ENCODE results near the gene GRIA3. TPM values are rescaled to one million over a fixed set of nuclear protein-coding genes. Genes with fewer than 3 reads are reported as not detected.

GRIA3 gene
- total RNA-seq, 1 donor from 2014 or later: 18.6 TPM

GRCh38 chrX:123487669-123488068 lies 303.6 kb downstream of the GRIA3 start:
- no peaks in the 10 kb centered on the region for H3K36me3 Mint-ChIP-seq (ENCODE audit: low read depth, unreplicated experiment)
- H3K4me1 ChIP-seq (ENCODE audit: insufficient read depth, low read length): peaks cover 6% of the 10 kb centered on the region
- no peak overlapping the region for H3K4me3 ChIP-seq (ENCODE audit: insufficient read depth, low read depth, low read length)
- no peaks in the 10 kb centered on the region for H3K9me3 Mint-ChIP-seq (ENCODE audit: unreplicated experiment)
- H3K27me3 Mint-ChIP-seq (ENCODE audit: low read depth, unreplicated experiment): no peaks in the 10 kb centered on the region
- H3K79me2 ChIP-seq (ENCODE audit: insufficient read depth, low read length): no peaks in the 10 kb centered on the region
- no peaks in the 10 kb centered on the region for H3K27me3 ChIP-seq (ENCODE audit: insufficient read depth, low read length)
- H3K4me2 ChIP-seq (ENCODE audit: low read length): no peak overlapping the region
- H3K9me3 ChIP-seq (ENCODE audit: insufficient read depth, low read depth, low read length): no peaks in the 10 kb centered on the region
- peak; percentile 53 for DNase-seq (ENCODE audit: low read depth)
- H3K27ac Mint-ChIP-seq (ENCODE audit: unreplicated experiment): no peak overlapping the region
- H3K4me1 Mint-ChIP-seq (ENCODE audit: low read depth, unreplicated experiment): peaks cover 18% of the 10 kb centered on the region
- no peak overlapping the region for H3K9ac ChIP-seq (ENCODE audit: low read length)
- no peaks in the 10 kb centered on the region for H3K36me3 ChIP-seq (ENCODE audit: insufficient read depth, low read length)
- H3K4me3 Mint-ChIP-seq (ENCODE audit: unreplicated experiment): no peak overlapping the region
- no peak for FAIRE-seq
- no peaks in the 10 kb centered on the region for H4K20me1 ChIP-seq (ENCODE audit: insufficient read depth, low read length)
- H3K27ac ChIP-seq (ENCODE audit: low read depth, low read length): no peak overlapping the region
- TF ChIP-seq CTCF (IDR thresholded peaks at IDR 0.05; ENCODE audit: insufficient read depth, low read depth, low read length): no peak
- no peak for TF ChIP-seq EZH2 (IDR thresholded peaks at IDR 0.05; ENCODE audit: insufficient read depth, low read length)
- no peak overlapping the region for H2AFZ ChIP-seq (ENCODE audit: low read depth, low read length)

- H3K4me1 Mint-ChIP-seq (ENCODE audit: low read depth, unreplicated experiment): peaks cover 18% of the 10 kb centered on the region
- no peak overlapping the region for H3K27ac ChIP-seq (ENCODE audit: low read depth, low read length)
- no peaks in the 10 kb centered on the region for H3K9me3 ChIP-seq (ENCODE audit: insufficient read depth, low read depth, low read length)
- no peak overlapping the region for H3K4me3 Mint-ChIP-seq (ENCODE audit: unreplicated experiment)
- no peaks in the 10 kb centered on the region for H3K79me2 ChIP-seq (ENCODE audit: insufficient read depth, low read length)
- DNase-seq (ENCODE audit: low read depth) (no peak), FAIRE-seq (peak; percentile 67)
- H3K4me1 ChIP-seq (ENCODE audit: insufficient read depth, low read length): peaks cover 6% of the 10 kb centered on the region
- H3K27me3 Mint-ChIP-seq (ENCODE audit: low read depth, unreplicated experiment): no peaks in the 10 kb centered on the region
- H3K9ac ChIP-seq (ENCODE audit: low read length): no peak overlapping the region
- H3K4me2 ChIP-seq (ENCODE audit: low read length): no peak overlapping the region
- H3K27me3 ChIP-seq (ENCODE audit: insufficient read depth, low read length): no peaks in the 10 kb centered on the region
- H3K36me3 Mint-ChIP-seq (ENCODE audit: low read depth, unreplicated experiment): no peaks in the 10 kb centered on the region
- H3K36me3 ChIP-seq (ENCODE audit: insufficient read depth, low read length): no peaks in the 10 kb centered on the region
- no peak overlapping the region for H3K27ac Mint-ChIP-seq (ENCODE audit: unreplicated experiment)
- no peaks in the 10 kb centered on the region for H3K9me3 Mint-ChIP-seq (ENCODE audit: unreplicated experiment)
- TF ChIP-seq EZH2 (IDR thresholded peaks at IDR 0.05; ENCODE audit: insufficient read depth, low read length): no peak
- TF ChIP-seq CTCF (IDR thresholded peaks at IDR 0.05; ENCODE audit: insufficient read depth, low read depth, low read length): no peak
- no peak overlapping the region for H3K4me3 ChIP-seq (ENCODE audit: insufficient read depth, low read depth, low read length)
- H2AFZ ChIP-seq (ENCODE audit: low read depth, low read length): no peak overlapping the region
- H4K20me1 ChIP-seq (ENCODE audit: insufficient read depth, low read length): no peaks in the 10 kb centered on the region
Measured at GRCh38 chrX:123489011-123489410, 304.9 kb downstream of the GRIA3 start.

DNA sequence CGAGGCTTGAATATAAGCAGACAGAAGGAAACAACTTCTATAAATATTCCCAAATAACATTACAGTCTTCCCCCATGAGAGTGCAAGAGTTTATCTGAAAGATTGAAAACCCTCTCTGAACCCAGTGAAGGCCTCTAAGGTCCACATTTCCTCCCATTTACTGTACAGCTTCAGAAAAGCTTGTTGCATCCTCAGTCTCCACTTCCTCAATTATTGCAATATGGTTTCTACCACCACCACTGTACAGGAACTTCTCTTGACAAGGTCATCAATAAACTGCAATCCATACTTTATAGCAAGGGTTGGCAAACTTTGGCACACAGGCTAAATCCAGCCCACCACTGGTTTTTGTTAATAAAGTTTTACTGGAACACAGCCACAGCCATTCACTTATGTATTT lies 309.8 kb downstream of the GRIA3 start:
- H3K9me3 Mint-ChIP-seq (ENCODE audit: unreplicated experiment): no peaks in the 10 kb centered on the region
- H3K36me3 Mint-ChIP-seq (ENCODE audit: low read depth, unreplicated experiment): no peaks in the 10 kb centered on the region
- no peak overlapping the region for H3K4me3 Mint-ChIP-seq (ENCODE audit: unreplicated experiment)
- no peaks in the 10 kb centered on the region for H3K36me3 ChIP-seq (ENCODE audit: insufficient read depth, low read length)
- H3K27ac ChIP-seq (ENCODE audit: low read depth, low read length): no peak overlapping the region
- H3K4me1 ChIP-seq (ENCODE audit: insufficient read depth, low read length): no peaks in the 10 kb centered on the region
- no peak for DNase-seq (ENCODE audit: low read depth)
- no peak for FAIRE-seq
- H3K4me3 ChIP-seq (ENCODE audit: insufficient read depth, low read depth, low read length): no peak overlapping the region
- H3K4me1 Mint-ChIP-seq (ENCODE audit: low read depth, unreplicated experiment): peaks cover 7% of the 10 kb centered on the region
- no peak overlapping the region for H3K27ac Mint-ChIP-seq (ENCODE audit: unreplicated experiment)
- H3K9ac ChIP-seq (ENCODE audit: low read length): no peak overlapping the region
- H3K27me3 ChIP-seq (ENCODE audit: insufficient read depth, low read length): no peaks in the 10 kb centered on the region
- TF ChIP-seq CTCF (IDR thresholded peaks at IDR 0.05; ENCODE audit: insufficient read depth, low read depth, low read length): no peak
- no peak for TF ChIP-seq EZH2 (IDR thresholded peaks at IDR 0.05; ENCODE audit: insufficient read depth, low read length)
- no peaks in the 10 kb centered on the region for H3K27me3 Mint-ChIP-seq (ENCODE audit: low read depth, unreplicated experiment)
- no peaks in the 10 kb centered on the region for H3K79me2 ChIP-seq (ENCODE audit: insufficient read depth, low read length)
- no peak overlapping the region for H3K4me2 ChIP-seq (ENCODE audit: low read length)
- no peaks in the 10 kb centered on the region for H3K9me3 ChIP-seq (ENCODE audit: insufficient read depth, low read depth, low read length)
- H4K20me1 ChIP-seq (ENCODE audit: insufficient read depth, low read length): no peaks in the 10 kb centered on the region
- H2AFZ ChIP-seq (ENCODE audit: low read depth, low read length): no peak overlapping the region
